Superior temporal gyrus (tissue), 1 donor: ENCODE measurements around the gene SEC63.

Experiments
- DNase-seq: peaks from one replicate; pipeline ENCODE4 v3.0.0-alpha.2; 2016; ENCODE audit errors: extremely low spot score

The SEC63 gene

GRCh38 chr6:107819964-107820337 lies 138.1 kb downstream of the SEC63 start:
- no peak for DNase-seq

- no peak for DNase-seq
These were observed 138.8 kb downstream of the SEC63 start for GRCh38 chr6:107819217-107819616.

GRCh38 chr6:107818272-107818671 lies 139.7 kb downstream of the SEC63 start:
- no peak for DNase-seq

- DNase-seq, result no peak
These were observed 140.2 kb downstream of the SEC63 start for GRCh38 chr6:107817784-107818183.
